Measurements from ENCODE around the gene ADH1C.

- TF ChIP-seq CTCF (IDR thresholded peaks at IDR 0.05; ENCODE audit: low read depth, low read length) (no peak), EZH2phosphoT487 (IDR thresholded peaks at IDR 0.05; ENCODE audit: low read depth) (no peak)
These were observed 42.4 kb upstream of the ADH1C start for GRCh38 chr4:99394896-99395295.
